Measurements from ENCODE around the gene RAD51B.

RAD51B gene

DNA sequence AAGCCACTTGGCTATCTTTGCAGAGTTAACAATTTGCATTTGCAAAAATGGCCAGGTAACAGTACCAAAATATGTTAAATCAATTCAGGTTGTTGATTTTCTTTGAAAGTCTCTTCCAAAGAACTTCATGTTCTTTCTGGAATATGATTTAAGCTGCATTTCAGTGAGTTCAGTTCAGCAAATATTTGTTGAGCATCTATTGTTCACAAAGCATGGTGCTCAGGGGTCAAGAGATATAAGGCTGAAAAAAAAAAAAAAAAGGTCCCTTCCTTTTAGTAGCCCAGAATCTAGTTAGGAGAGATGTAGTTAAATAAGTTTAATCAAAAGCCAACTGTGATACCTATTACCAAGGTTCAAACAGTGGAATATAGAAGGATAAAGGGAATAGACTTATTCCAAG is 656.2 kb downstream of the RAD51B start:
- TF ChIP-seq, protein P1, sequence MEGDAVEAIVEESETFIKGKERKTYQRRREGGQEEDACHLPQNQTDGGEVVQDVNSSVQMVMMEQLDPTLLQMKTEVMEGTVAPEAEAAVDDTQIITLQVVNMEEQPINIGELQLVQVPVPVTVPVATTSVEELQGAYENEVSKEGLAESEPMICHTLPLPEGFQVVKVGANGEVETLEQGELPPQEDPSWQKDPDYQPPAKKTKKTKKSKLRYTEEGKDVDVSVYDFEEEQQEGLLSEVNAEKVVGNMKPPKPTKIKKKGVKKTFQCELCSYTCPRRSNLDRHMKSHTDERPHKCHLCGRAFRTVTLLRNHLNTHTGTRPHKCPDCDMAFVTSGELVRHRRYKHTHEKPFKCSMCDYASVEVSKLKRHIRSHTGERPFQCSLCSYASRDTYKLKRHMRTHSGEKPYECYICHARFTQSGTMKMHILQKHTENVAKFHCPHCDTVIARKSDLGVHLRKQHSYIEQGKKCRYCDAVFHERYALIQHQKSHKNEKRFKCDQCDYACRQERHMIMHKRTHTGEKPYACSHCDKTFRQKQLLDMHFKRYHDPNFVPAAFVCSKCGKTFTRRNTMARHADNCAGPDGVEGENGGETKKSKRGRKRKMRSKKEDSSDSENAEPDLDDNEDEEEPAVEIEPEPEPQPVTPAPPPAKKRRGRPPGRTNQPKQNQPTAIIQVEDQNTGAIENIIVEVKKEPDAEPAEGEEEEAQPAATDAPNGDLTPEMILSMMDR (IDR thresholded peaks at IDR 0.05; ENCODE audit: insufficient read depth, low read depth, low read length, missing control alignments), result no peak
- no peak overlapping the region for H3K4me3 ChIP-seq (ENCODE audit: low read depth, low read length)
- no peak for DNase-seq (ENCODE audit: low read depth)

DNA sequence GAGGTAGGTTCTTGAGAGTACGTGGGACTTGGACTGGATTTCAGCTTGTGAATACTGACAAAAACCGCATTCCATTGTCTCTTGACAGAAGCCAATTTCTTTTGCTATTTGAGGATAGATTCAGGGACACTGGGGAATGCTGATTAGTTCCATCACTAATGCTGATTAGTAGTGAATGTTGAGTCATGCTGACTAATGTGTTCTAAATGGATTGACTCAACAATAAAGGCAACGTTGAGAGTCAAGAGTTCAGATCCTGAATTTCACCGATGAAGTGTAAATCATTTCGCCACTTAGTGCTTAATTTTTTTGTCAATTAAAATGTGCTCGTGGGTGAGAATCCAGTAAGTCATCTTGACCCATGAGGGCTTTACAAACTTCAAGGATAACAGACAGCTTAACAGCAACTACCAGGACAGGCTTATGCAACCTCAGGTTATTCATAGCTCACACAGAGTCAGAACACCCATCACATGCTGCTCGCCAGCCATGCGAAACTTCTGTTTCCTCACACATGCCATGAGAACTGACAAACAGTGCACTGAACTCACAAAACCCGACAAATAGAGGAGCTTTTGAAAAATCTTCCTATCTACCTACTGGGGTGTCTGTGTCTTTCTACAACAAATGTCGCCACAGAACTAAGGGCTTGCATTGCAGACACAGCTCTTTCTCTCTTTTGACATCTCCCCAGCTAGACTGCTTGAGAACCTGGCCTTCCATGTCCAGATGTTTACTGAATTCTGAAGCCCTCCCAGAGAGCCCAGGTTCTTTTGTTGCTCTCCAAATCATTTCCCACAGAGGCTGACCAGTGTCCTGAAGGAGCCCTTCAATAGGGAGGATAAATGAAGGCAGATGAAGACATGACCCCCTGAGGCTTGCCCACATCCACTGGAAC is 656.9 kb downstream of the RAD51B start:
- TF ChIP-seq, protein P1 (IDR thresholded peaks at IDR 0.05; ENCODE audit: insufficient read depth, low read depth, low read length, missing control alignments), result no peak
- peak; percentile 92 for DNase-seq (ENCODE audit: low read depth)
- no peak overlapping the region for H3K4me3 ChIP-seq (ENCODE audit: low read depth, low read length)

DNA sequence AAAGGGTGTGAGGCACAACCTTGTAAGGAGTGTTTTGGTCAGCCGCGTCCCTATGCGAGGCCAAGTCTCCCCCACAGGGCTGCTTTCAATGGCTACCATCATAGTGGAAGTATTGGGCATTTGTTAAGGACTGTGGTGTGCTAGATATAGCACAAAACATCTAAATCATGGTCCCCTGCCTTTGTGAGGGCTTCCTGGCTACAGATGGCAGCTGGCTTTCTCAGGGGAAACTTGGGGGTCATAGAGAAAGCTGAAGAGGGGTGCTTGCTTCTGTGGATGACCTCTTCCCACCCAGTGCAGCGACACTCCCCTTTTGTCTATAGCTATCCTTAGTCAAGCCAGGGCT is 657.5 kb downstream of the RAD51B start:
- DNase-seq (ENCODE audit: low read depth), result no peak
- TF ChIP-seq, protein P1 (IDR thresholded peaks at IDR 0.05; ENCODE audit: insufficient read depth, low read depth, low read length, missing control alignments), result no peak
- no peak overlapping the region for H3K4me3 ChIP-seq (ENCODE audit: low read depth, low read length)

DNA sequence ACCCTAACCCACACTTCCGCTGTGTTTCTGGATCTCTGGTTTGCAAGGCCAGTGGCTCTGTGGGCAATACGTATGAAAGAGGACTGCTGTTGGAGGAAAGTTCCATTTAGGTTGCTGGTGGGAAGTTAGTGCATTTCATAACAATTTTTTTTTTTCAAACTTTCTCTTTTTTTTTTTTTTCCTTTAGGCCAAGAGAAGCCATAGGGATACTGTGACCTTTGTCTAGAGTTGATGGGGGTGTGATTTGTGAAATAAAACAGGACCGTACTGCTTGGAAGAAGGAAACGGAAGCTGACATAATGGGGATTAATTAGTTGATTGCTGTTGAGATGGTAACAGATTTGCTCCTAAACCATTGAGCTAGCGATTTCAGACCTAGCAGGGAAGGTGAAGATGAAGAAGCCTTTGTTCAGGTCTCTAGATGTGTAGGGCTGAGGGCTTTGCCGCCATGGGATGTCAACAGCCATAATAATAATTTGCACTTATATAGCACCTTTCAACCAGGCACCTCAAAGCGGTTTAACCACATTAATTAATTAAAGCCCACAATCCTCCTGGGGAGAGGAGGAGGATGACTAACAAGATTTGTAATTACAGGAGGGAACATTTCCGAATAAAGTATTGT is 658.0 kb downstream of the RAD51B start:
- DNase-seq (ENCODE audit: low read depth), result no peak
- TF ChIP-seq, protein P1 (IDR thresholded peaks at IDR 0.05; ENCODE audit: insufficient read depth, low read depth, low read length, missing control alignments), result no peak
- no peak overlapping the region for H3K4me3 ChIP-seq (ENCODE audit: low read depth, low read length)

DNA sequence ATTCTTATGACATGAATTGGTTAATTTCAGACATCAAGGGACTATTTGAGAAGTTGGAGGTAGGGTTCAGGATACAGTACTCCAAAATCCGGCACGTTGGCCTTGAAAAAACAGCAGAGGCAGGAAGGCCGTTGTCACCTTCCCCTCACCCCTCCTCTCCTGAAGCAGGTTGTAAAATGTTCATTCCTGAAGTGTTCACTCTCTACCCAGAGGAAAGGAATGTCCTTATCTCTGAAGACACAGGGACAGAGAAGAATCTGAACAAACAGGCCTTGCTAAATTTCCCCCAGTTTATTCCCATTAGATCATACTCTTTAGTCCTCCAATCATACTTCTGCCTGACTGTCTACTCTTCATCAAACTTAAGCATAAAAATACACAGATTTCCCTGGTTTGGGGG is 659.7 kb downstream of the RAD51B start:
- no peak for DNase-seq (ENCODE audit: low read depth)
- TF ChIP-seq, protein P1 (IDR thresholded peaks at IDR 0.05; ENCODE audit: insufficient read depth, low read depth, low read length, missing control alignments), result no peak

DNA sequence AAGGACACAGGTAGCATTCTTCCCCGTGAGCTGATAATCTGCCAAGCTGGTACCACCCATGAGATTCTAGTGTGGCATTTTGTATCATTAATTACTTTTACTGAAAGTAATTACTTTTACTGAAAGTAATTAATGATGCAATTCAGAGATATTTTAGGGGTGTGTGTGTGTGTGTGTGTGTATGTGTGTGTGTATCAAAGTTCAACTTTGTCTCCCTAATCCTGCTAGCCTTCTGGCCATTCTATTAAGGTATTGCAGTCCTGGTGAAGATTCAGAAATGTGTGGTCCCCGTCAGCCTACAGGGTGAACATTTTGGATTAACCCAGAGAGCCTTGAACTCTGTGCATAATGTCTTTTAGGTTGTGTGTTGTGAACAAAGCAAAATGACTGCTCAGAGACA is 662.4 kb downstream of the RAD51B start:
- DNase-seq (ENCODE audit: low read depth), result no peak
- TF ChIP-seq, protein P1 (IDR thresholded peaks at IDR 0.05; ENCODE audit: insufficient read depth, low read depth, low read length, missing control alignments), result no peak
- H3K4me3 ChIP-seq (ENCODE audit: low read depth, low read length), result no peak overlapping the region

More for the DNA sequence above, 659.7 kb downstream of the RAD51B start:
- H3K4me3 ChIP-seq (ENCODE audit: low read depth, low read length), result no peak overlapping the region

Measured in GM12865 (cell line).